T47D (cell line): Measurements from ENCODE around the gene DIP2C.

Experiments
- DNase-seq, 2 experiments: peaks; one replicate each; pipeline versions ENCODE4 v3.0.0 to v3.0.0-alpha.2; 2011 to 2012; ENCODE audit warnings: low read depth in 1 of 2, low spot score in 1 of 2
- JUND ChIP-seq: IDR thresholded peaks from 2 replicates; pipeline ENCODE4 v1.6.1; 2012; ENCODE audit warnings: low read depth
- in situ Hi-C: cut with HindIII; loops from 2 replicates; pipeline ENCODE4 v1.10.0; 2016; ENCODE audit warnings: low sequenced_read_pairs, low pct_unique_long_range_greater_than_20kb

DIP2C gene

GRCh38 chr10:381346-381745 lies 308.1 kb downstream of the DIP2C start:
- no peak for TF ChIP-seq JUND
- in situ Hi-C loops, result no loop called here

GRCh38 chr10:380313-380940 lies 309.0 kb downstream of the DIP2C start:
- TF ChIP-seq JUND, result no peak
- in situ Hi-C loops, result no loop called here
- no peak for DNase-seq

More at GRCh38 chr10:381346-381745, 308.1 kb downstream of the DIP2C start:
- no peak for DNase-seq

- no peak for TF ChIP-seq JUND
- no peak for DNase-seq
- in situ Hi-C loops, result no loop called here
These were observed 310.4 kb downstream of the DIP2C start for GRCh38 chr10:378930-379704.

GRCh38 chr10:378230-378929 lies 311.1 kb downstream of the DIP2C start:
- in situ Hi-C loops, result no loop called here
- DNase-seq, result no peak
- TF ChIP-seq JUND, result no peak

GRCh38 chr10:377228-377627 lies 312.2 kb downstream of the DIP2C start:
- no peak for DNase-seq
- in situ Hi-C loops, result no loop called here
- no peak for TF ChIP-seq JUND

- DNase-seq, result no peak
- no peak for TF ChIP-seq JUND
- in situ Hi-C loops, result no loop called here
These were observed 313.5 kb downstream of the DIP2C start for GRCh38 chr10:375815-376505.

- in situ Hi-C loops, result no loop called here
- DNase-seq, result no peak
- TF ChIP-seq JUND, result no peak
These were observed 315.1 kb downstream of the DIP2C start for GRCh38 chr10:374354-374753.

GRCh38 chr10:373526-374309 lies 315.8 kb downstream of the DIP2C start:
- DNase-seq, result peak in 1 of 2 experiments; percentile 81
- TF ChIP-seq JUND, result no peak
- in situ Hi-C loops, result no loop called here

GRCh38 chr10:373015-373414 lies 316.5 kb downstream of the DIP2C start:
- in situ Hi-C loops, result no loop called here
- DNase-seq, result peak in 1 of 2 experiments; percentile 28
- no peak for TF ChIP-seq JUND

- TF ChIP-seq JUND, result no peak
- DNase-seq, result no peak
- in situ Hi-C loops, result no loop called here
These were observed 316.9 kb downstream of the DIP2C start for GRCh38 chr10:372566-372965.

GRCh38 chr10:371515-371914 lies 318.0 kb downstream of the DIP2C start:
- in situ Hi-C loops, result no loop called here
- DNase-seq, result no peak
- no peak for TF ChIP-seq JUND

GRCh38 chr10:370449-370825 lies 319.0 kb downstream of the DIP2C start:
- in situ Hi-C loops, result no loop called here
- peak; percentile 47 to 48 for DNase-seq
- TF ChIP-seq JUND, result no peak; the same call in 1 of the 2 replicates
